Inferior parietal cortex (tissue), 1 donor: Measurements from ENCODE around the gene SUCLG2.
A peak's percentile ranks its signal among the peaks of the same experiment; 100 is the strongest.

ENCODE experiments used
- DNase-seq: peaks from one replicate; pipeline ENCODE4 v3.0.0-alpha.2; 2016; ENCODE audit errors: extremely low spot score

The SUCLG2 gene, protein sequence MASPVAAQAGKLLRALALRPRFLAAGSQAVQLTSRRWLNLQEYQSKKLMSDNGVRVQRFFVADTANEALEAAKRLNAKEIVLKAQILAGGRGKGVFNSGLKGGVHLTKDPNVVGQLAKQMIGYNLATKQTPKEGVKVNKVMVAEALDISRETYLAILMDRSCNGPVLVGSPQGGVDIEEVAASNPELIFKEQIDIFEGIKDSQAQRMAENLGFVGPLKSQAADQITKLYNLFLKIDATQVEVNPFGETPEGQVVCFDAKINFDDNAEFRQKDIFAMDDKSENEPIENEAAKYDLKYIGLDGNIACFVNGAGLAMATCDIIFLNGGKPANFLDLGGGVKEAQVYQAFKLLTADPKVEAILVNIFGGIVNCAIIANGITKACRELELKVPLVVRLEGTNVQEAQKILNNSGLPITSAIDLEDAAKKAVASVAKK

DNA sequence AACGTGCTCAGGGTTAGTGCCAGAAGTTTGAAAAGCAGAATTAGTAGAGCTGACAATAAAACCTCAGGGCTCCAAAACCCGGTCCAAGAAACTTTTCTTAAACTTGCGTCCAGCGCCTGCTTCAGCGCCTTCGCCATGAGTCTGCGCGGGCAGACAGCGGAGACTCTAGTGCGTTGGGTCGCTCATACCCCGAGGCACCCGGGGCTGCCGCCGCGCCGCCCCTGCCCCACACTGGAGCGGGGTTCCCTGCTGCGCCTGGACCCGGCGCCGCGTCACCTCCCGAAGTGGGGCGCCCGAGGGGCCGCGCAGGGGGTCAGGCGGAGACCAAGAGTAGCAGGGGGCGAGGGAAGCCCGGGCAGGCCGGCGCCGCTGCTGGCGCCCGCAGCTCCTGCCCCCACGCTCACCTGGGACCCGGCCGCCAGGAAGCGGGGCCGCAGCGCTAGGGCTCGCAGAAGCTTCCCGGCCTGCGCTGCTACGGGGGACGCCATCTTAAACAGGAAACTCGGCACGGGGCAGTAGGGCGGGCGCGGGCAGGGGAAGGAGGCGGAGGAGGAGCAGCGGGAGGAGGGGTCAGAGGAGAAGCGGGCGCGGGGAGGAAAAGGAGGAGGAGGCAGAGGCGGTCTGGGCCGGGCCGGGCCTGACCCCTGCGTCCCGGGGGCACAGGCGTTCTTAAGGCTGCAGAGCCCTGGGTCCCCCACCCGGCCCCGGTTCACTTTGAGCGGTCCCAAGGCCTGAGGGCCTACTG lies at the start of gene SUCLG2:
TSS of gene SUCLG2 (minus strand) at position 514 of the 745 bp plus-strand sequence. CDS start at position 488, 26 bp downstream.
- DNase-seq: peak; percentile 53

DNA sequence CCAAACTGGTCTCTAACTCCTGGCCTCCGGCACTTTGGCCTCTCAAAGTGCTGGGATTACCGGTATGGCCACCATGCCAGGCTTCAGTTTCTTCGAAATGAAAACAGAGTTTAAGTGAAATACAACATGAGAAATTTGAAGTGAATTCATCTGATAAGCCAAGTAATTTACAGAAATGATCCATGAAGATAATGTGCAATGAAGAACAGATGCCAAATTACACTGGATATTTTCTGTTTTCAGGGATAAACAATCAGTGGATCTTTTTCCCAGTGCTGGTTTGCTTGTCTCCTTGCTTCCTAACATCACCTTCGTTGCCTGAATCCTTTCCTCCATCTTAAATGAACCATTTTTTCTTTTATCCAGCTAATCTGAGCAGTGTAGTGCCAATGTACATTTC lies 46.2 kb upstream of the SUCLG2 start:
- DNase-seq: no peak

DNA sequence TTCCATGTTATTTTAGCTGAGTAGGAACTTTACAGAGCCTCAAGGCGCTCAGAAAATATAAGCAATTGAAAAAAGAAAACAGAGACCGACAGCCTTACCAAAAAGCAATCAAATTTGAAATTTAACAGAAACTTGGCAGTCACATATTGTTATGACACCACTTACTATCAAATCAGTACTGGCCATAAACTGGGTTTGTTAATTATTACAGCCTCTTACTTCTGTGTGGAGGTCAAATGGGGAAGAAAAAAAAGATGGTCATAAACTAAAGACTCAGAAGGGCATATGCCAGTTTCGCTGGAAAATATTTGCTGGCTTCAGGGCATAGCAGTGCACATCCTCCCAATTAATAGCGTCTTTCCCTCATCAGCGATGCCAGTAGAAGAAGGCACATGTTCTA lies 45.5 kb upstream of the SUCLG2 start:
- DNase-seq: no peak

DNA sequence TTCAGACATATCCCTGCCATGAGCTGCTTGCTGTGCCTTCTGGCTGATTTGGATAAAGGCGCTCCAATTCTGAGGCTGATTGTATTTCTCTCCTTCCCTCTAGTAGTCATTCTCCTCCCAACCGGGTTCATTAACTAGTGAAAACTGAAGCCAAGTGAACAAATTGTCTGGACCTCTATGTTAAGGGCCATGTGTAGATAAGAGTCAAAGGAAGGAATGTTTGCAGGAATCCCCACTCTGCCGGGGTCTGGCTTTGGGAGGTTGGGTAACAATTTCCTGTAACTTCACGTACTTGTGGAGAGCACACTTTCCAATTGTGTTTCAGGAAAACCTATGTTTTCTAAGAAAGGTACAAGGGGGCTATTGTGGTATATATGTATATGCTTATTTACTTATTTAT lies 38.2 kb upstream of the SUCLG2 start:
- DNase-seq: no peak

DNA sequence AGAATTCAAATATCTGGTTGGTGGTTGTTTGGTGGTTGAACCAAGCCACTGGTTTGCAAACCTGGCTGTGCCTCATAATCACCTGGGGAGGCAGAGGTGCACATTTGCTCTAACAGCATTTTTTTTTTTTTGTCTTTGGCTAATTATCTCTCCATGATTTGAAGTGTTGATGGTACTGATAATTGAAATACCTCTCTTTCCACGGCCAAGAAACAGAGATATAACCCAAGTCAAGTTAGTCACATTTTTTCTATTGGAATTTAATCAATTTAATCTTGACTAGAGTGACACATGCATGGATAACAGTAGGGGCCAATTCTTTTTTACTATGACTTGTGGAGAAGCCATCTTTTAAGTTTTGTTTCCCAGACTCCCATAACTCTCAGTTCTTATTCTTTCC lies 37.5 kb upstream of the SUCLG2 start:
- no peak for DNase-seq

DNA sequence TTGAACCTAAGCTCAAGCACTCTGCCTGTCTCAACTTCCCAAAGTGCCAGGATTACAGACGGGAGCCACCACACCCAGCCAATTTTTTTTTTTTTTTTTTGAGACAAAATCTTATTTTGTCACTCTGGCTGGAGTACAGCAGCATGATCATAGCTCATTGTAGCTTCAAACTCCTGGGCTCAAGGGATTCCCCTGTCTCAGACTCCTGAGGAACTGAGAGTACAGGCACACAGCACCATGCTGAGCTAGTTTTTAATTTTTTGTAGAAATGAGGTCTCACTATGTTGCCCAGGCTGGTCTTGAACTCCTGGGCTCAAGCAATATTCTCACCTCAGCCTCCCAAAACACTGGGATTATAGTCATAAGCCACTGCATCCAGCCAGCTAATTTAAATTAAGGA lies 36.8 kb upstream of the SUCLG2 start:
- no peak for DNase-seq

DNA sequence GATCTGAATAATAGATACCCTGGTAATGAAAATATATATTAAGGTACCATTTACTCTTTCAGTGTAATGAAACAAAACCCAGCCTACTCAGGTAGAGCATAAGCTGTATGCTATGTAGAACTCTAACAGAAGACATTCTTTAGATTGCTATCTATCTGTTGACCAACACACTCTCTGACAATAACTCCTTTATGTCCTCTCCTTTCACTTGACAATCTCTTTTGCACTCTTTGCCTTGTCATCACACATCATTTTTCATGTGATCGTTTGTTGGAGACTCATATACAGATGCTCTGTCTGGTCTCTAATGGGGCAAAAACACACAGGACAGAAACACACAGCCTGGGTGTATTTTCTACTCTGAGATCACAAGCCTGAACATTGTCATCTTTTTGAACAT lies 35.4 kb upstream of the SUCLG2 start:
- no peak for DNase-seq

DNA sequence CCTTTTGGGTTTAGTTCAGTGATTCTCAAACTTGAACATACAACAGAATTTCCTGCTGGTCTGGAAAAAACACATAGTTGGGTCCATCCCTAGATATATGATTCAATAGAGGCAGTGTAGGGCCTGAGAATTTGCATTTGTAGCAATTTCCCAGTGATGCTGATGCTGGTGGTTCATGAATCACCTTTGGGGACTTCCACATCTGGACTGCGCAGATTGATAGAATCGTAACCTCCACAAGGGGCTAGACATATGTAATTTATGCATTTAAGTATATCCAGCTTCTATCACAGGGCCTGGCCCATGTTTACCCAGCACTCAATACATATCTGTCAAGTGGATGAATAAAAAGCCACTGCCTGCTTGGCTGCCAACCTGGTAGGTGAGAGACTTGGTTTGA lies 33.8 kb upstream of the SUCLG2 start:
- DNase-seq: no peak

DNA sequence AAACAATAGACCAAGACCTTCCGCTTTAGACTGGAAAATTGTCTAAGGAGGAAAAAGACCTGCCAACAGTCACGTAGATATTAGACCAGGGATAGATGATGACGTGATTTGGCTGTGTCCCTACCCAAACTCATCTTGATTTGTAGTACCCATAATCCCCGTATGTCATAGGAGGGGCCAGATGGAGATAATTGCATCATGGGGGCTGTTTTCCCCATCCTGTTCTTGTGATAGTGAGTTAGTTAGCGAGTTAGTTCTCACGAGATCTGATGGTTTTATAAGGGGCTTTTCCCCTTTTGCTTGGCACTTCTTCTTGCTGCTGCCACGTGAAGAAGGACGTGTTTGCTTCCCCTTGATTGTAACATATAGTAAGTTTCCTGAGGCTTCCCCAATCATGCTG lies 31.7 kb upstream of the SUCLG2 start:
- no peak for DNase-seq

DNA sequence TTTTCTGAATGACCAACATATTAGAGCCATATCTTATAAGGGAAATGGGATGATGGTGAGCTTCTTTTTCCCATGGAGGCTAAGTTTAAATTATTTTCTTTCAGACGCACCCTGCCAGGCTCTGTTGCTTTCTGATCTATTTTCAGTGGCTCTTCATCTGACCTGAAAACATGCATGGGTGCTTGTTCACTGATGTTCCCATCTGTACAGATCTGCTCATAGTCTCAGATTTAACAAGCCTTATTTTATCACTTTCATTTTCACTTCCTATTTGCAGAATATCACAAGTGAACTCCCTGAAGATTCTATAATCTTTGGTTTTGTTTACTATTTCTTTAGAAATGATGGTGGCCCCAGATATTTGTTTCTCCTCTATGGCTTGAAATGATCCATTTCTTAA lies 31.1 kb upstream of the SUCLG2 start:
- DNase-seq: peak; percentile 3

DNA sequence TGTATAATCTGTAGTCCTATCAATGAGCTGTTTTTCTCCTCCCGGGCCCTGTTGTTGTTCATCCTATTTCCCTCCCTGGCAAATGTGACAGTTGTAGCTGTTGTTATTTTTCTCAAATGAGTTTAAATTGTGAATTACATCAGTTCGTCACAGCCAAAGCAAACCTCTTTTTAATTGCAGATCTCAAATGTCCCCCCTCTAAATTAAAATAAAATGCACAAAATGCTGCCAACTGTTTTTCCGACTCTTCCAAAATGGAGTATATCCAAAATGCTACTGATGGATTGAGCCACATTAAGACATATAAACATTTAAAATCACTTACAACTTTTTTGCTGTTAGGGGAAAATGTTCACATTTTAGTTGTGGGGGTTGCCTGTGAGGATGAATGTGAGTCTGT lies 29.8 kb upstream of the SUCLG2 start:
- DNase-seq: no peak

DNA sequence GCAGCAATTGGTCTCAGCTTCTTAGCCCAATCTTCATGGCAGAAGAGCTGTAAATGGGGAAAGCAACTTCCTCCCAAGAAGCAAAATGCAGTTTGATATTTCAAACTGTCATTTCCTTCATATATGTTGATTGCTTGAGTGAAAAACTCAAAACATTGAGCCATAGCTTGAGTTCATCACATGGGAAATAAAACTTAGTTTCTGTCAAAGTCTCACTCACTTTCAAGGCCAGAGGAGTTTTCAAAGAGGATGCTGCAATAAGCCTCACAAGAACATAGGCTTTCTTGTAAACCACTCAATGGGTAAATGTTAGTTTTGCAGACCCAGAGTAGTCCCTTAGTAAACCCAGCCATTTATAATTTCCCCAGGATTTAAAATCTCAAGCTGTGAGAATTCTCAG lies 29.1 kb upstream of the SUCLG2 start:
- no peak for DNase-seq

DNA sequence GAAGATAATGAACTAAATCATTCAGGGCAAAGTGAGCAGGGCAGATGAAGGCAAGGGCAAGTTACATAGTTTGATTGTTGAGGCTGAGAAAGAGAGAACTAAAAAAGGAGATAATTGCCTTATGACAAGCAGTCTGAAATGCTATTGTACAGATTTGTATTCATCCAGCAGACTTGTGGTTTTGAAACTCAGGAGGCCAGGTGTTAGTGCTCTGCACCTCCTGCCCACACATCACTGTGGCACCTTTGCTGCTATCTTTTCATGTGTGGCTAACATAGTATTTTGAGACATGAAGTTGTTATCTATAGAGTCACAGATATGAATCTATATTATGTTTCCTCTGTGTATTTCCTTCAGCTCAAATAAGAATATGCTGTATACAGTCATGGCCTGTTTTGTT lies 24.3 kb upstream of the SUCLG2 start:
- DNase-seq: peak; percentile 8

DNA sequence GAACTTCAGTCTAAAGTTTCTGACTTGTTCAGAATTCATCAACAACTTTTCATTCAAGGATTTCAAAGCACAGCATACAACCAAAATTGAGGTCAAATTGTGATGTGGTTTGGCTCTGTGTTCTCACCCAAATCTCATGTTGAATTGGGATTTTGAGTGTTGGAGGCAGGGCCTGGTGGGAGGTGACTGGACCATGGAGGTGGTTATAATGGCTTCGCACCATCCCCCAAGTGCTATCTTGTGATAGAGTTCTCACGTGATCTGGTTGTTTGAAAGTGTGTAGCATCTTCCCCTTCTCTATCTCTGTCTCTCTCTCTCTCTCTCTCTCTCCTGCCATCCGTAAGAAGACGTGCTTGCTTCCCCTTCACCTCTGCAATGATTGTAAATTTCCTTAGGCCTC lies 19.6 kb upstream of the SUCLG2 start:
- no peak for DNase-seq

DNA sequence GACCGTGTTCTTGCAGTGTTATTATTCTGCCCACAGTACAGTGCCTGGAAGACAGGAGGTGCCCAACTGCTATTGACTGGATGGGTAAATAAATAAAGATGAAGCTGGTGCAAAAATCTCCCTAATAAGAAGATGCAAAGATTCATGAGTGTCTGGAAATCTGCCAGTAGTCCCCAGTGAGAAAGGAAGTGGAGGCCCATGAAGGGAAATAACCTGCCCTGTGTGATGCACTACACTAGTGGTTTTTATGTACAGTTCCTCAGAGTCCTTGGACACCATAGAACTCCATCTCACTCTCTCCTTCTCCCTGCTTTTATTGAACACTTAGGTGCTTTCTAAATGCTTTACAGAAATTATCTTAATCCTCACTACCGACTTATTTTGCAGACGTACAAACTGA lies 8.3 kb upstream of the SUCLG2 start:
- no peak for DNase-seq

DNA sequence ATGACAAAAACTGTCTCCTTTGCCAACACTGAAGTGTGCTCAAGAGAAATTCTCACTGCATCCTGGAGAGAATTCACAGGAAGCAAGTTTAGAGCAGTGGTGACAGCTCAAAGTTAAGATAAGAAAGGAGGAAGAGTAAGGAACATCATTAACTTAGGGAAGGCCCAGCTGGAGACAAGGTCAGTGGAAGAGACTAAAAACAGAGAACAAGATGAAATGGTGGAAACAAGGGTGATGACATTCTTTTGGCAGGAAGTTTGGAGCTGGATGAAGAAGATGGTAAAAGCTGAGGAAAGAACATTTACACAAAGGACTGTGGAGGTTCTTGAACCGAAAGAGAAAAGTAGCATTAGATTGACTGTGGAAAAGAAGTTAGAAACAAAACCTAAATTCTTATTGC lies 6.7 kb upstream of the SUCLG2 start:
- DNase-seq: no peak

DNA sequence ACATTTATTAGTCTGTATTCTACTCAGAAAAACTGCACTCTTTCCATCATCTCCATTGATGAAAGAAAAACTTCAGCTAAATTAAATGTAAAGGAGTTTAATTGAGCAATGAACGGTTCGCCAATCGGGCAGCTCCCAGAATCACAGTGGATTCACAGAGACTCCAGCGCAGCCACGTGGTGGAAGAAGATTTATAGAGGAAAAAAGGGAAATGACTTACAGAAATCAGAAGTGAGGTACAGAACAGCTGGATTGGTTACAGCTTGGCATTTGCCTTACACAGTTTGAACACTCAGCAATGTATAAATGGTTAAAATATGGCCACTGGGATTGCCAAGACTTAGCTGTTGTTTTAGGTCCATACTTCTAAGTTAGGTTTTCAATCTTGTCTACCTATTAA lies 2.8 kb upstream of the SUCLG2 start:
- DNase-seq: no peak

DNA sequence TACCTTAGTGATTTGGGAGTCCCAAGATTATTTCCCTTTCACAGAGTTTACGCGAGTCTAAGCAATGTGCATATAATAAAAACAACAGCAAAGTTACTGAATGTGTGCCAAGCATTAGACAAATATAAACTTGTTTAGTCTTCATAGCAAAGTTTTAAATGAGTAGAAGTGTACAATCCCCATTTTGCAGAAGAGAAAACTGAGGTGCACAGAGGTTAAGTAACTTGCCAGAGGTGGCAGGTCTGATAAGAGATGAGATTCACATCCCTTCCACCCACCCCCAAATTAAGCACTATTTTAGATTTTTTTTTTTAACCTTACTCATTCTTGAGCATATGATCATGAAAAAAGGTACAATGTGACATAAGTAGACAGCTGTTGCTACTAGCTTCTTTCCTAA lies 2.2 kb upstream of the SUCLG2 start:
- no peak for DNase-seq

DNA sequence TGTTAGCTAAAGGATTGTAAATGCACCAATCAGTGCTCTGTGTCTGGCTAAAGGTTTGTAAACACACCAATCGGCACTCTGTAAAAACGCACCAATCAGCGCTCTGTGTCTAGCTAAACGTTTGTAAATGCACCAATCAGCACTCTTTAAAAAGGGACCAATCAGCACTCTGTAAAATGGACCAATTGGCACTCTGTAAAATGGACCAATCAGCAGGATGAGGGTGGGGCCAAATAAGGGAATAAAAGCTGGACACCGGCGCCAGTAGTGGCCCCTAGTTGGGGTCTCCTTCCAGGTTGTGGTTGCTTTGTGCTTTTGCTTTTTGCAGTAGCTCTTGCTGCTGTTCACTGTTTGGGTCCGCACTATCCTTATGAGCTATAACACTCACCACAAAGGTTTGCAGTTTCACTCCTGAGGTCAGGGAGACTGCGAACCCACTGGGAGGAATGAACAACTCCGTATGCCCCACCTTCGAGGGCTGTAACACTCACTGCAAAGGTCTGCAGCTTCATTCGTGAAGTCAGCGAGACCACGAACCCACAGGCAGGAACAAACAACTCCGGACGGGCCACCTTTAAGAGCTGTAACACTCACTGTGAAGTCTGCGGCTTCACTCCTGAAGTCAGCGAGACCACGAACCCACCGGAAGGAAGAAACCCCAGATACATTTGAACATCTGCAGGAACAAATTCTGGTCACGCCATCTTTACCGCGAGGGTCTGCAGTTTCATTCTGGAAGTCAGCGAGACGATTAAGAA lies 1.1 kb upstream of the SUCLG2 start:
- no peak for DNase-seq

DNA sequence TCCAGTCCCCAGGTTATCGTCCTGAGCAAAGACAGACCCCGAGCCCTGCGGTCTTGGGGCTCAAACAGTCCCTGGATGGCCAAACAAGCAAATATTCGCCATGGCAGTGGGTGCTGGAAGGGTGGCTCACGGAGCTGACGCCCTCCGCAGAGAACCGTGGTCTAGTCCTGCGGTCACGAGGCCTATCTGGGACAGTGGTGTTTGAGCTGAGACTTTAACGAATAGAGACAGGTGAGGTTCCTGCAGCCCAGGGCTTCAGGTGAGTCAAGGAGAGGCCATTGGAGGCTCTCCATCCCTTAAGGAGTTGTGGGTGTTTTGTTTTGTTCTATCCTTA lies 399 bp upstream of the SUCLG2 start:
- DNase-seq: peak; percentile 12

DNA sequence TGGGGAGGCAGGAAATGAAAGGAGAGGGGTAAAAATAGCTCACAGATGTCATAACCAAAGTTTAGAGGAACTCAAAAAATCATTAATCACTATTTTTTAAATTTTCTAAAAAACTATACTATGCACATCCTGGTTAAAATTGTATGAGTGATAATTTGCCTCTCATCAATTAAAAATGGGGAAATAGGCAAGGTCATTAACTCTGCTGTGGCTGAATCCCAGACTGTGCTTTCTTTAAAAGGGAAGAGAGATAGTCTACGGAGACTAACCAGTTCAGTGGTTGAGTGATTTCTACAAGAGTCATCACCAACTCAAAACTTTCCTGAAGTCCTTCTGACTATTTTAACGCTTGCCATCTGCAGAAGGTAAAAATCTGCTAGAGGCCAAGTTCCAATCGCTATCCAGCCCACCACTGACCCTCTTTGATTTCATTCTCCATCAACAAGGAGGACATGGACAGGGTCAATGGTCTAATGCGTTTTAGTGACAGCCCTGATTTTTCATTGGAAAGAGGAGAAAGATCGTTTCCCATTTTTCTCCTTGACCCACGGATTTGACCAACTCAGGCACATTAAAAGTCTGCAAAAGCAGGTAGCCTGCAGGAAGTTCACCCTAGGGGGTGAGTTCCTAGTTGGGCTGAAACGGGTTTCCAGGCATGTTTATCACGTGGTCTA lies 850 bp downstream of the SUCLG2 start:
- peak; percentile 47 for DNase-seq

DNA sequence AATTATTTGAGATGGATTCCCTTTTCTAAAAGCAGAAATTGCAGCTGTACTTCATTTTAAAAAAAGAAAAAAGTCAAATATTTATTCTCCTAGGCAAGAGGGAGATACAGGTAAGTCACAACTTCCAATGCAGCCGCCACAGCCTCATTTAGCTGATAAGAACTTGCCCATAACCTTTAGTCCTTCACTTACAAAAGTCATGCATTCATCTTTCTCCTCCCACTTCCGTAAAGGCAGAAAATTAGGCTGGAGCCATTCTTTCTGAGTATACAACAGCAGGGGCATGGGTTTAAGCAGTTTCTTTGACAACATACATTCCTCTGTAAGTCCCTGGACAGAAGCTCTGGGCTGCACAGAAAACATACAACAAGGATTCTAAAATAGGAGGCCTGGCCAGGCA lies 4.3 kb downstream of the SUCLG2 start:
- DNase-seq: no peak
